Measurements from ENCODE around the gene TSNAX. TPM values are rescaled to one million over a fixed set of nuclear protein-coding genes. Genes with fewer than 3 reads are reported as not detected.

TSNAX gene
- total RNA-seq, 2 donors from 2014 or later: 14.9 to 42.0 TPM

DNA sequence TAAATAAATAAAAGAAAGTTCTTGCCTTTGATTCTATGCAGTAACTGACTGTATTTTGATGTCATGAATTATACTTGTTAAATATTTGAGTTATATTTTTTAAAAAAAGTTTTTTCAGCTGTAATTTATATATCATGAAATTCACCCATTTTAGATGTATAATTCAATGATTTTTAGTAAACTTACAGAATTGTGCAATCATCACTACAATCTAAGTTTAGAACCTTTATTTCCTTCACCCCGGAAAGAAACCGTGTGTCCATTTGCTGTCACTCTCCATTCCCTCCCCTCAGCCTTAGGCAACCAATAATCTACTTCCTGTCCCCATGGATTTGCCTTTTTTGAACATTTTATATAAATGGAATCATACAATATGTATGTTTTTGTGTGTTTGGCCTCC lies 65.7 kb downstream of the TSNAX start:
- H3K36me3 ChIP-seq: no peaks in the 10 kb centered on the region
- no peak overlapping the region for H3K27ac ChIP-seq
- H3K4me3 ChIP-seq: no peak overlapping the region
- no peaks in the 10 kb centered on the region for H3K4me1 ChIP-seq (ENCODE audit: control insufficient read depth in 1 of 2, low read depth in 2 of 2)
- H3K9me3 ChIP-seq: no peaks in the 10 kb centered on the region
- no peaks in the 10 kb centered on the region for H3K27me3 ChIP-seq (replicated peaks; ENCODE audit: insufficient read depth)
- no peak for ATAC-seq (ENCODE audit: insufficient number of reproducible peaks, low FRiP score, low read depth)
- TF ChIP-seq, protein P1, sequence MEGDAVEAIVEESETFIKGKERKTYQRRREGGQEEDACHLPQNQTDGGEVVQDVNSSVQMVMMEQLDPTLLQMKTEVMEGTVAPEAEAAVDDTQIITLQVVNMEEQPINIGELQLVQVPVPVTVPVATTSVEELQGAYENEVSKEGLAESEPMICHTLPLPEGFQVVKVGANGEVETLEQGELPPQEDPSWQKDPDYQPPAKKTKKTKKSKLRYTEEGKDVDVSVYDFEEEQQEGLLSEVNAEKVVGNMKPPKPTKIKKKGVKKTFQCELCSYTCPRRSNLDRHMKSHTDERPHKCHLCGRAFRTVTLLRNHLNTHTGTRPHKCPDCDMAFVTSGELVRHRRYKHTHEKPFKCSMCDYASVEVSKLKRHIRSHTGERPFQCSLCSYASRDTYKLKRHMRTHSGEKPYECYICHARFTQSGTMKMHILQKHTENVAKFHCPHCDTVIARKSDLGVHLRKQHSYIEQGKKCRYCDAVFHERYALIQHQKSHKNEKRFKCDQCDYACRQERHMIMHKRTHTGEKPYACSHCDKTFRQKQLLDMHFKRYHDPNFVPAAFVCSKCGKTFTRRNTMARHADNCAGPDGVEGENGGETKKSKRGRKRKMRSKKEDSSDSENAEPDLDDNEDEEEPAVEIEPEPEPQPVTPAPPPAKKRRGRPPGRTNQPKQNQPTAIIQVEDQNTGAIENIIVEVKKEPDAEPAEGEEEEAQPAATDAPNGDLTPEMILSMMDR (IDR thresholded peaks at IDR 0.05): no peak
- no peak for DNase-seq (ENCODE audit: low spot score)

DNA sequence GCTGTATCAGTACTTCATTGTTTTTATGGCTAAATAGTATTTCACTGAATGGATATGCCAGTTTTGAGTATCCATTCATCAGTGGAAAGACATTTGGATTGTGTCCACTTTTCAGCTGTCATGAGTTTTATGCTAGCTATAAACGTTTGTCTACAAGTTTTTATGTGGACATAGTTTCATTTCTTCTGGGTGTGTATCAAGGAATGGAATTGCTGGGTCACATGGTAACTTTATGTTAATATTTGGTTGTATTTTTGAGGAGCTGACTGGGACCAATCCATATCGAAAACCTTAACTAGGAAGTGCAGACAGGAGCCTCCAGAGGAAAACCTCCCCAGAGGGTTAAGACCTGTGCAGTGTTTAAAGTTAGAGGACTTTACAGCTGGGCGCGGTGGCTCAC lies 66.3 kb downstream of the TSNAX start:
- TF ChIP-seq, protein P1 (IDR thresholded peaks at IDR 0.05): no peak
- no peak for DNase-seq (ENCODE audit: low spot score)
- H3K9me3 ChIP-seq: no peaks in the 10 kb centered on the region
- no peaks in the 10 kb centered on the region for H3K36me3 ChIP-seq
- H3K4me1 ChIP-seq (ENCODE audit: control insufficient read depth in 1 of 2, low read depth in 2 of 2): no peaks in the 10 kb centered on the region
- no peak overlapping the region for H3K27ac ChIP-seq
- no peak overlapping the region for H3K4me3 ChIP-seq
- H3K27me3 ChIP-seq (replicated peaks; ENCODE audit: insufficient read depth): no peaks in the 10 kb centered on the region
- no peak for ATAC-seq (ENCODE audit: insufficient number of reproducible peaks, low FRiP score, low read depth)

GRCh38 chr1:231596337-231596791 lies 67.9 kb downstream of the TSNAX start:
- ATAC-seq (ENCODE audit: insufficient number of reproducible peaks, low FRiP score, low read depth) (no peak), DNase-seq (ENCODE audit: low spot score) (no peak)
- Histone ChIP-seq H3K9me3 (no peaks in the 10 kb centered on the region), H3K4me1 (ENCODE audit: control insufficient read depth in 1 of 2, low read depth in 2 of 2) (no peaks in the 10 kb centered on the region), H3K4me3 (no peak overlapping the region), H3K27me3 (replicated peaks; ENCODE audit: insufficient read depth) (no peaks in the 10 kb centered on the region), H3K27ac (no peak overlapping the region), H3K36me3 (no peaks in the 10 kb centered on the region)
- TF ChIP-seq, protein P1 (IDR thresholded peaks at IDR 0.05): no peak

- Histone ChIP-seq H3K36me3 (no peaks in the 10 kb centered on the region), H3K9me3 (no peaks in the 10 kb centered on the region), H3K4me3 (no peak overlapping the region), H3K4me1 (ENCODE audit: control insufficient read depth in 1 of 2, low read depth in 2 of 2) (peaks cover 13 to 15% of the 10 kb centered on the region in 2 donors), H3K27ac (no peak overlapping the region), H3K27me3 (replicated peaks; ENCODE audit: insufficient read depth) (no peaks in the 10 kb centered on the region)
- DNase-seq (ENCODE audit: low spot score): no peak
- ATAC-seq (ENCODE audit: insufficient number of reproducible peaks, low FRiP score, low read depth): no peak
- TF ChIP-seq, protein P1 (IDR thresholded peaks at IDR 0.05): no peak
Observed at GRCh38 chr1:231597971-231598370, 69.5 kb downstream of the TSNAX start.

- ATAC-seq (ENCODE audit: insufficient number of reproducible peaks, low FRiP score, low read depth): no peak
- Histone ChIP-seq H3K4me3 (no peak overlapping the region), H3K36me3 (no peaks in the 10 kb centered on the region), H3K4me1 (ENCODE audit: control insufficient read depth in 1 of 2, low read depth in 2 of 2) (peaks cover 13 to 15% of the 10 kb centered on the region in 2 donors), H3K27ac (no peak overlapping the region), H3K9me3 (no peaks in the 10 kb centered on the region), H3K27me3 (replicated peaks; ENCODE audit: insufficient read depth) (no peaks in the 10 kb centered on the region)
- TF ChIP-seq, protein P1 (IDR thresholded peaks at IDR 0.05): no peak
- no peak for DNase-seq (ENCODE audit: low spot score)
Observed at GRCh38 chr1:231600458-231600976, 72.0 kb downstream of the TSNAX start.

Data from thoracic aorta (tissue), 2 donors.